LNCAP (cell line): ENCODE data around the gene SNX24.

Experiments used
- TF ChIP-seq, protein P1 (sequence below): fragments of 450-650 bp; IDR thresholded peaks from 2 replicates; pipeline ENCODE4 v1.5.1; 2017; ENCODE audit warnings: mild to moderate bottlenecking

The SNX24 gene

DNA sequence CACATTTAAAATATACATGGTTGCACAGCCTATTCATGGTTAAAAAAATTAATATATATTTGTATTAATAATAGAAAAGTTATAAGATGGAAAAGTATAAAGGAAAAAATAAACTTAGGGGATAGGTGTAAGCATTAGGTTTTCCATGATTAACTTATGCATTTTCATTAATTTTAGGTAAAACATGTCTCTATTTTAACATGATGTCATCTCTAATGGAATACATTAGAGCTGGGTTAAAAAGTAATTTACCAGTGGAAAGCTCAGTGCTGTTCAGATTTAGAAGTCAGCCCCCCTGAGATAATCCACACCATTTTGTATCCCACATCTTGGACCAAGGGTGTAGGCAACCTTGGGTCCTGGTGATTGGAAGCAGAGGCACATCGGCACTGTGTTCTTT is 49.7 kb downstream of the SNX24 start:
- TF ChIP-seq, protein P1, sequence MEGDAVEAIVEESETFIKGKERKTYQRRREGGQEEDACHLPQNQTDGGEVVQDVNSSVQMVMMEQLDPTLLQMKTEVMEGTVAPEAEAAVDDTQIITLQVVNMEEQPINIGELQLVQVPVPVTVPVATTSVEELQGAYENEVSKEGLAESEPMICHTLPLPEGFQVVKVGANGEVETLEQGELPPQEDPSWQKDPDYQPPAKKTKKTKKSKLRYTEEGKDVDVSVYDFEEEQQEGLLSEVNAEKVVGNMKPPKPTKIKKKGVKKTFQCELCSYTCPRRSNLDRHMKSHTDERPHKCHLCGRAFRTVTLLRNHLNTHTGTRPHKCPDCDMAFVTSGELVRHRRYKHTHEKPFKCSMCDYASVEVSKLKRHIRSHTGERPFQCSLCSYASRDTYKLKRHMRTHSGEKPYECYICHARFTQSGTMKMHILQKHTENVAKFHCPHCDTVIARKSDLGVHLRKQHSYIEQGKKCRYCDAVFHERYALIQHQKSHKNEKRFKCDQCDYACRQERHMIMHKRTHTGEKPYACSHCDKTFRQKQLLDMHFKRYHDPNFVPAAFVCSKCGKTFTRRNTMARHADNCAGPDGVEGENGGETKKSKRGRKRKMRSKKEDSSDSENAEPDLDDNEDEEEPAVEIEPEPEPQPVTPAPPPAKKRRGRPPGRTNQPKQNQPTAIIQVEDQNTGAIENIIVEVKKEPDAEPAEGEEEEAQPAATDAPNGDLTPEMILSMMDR = no peak

DNA sequence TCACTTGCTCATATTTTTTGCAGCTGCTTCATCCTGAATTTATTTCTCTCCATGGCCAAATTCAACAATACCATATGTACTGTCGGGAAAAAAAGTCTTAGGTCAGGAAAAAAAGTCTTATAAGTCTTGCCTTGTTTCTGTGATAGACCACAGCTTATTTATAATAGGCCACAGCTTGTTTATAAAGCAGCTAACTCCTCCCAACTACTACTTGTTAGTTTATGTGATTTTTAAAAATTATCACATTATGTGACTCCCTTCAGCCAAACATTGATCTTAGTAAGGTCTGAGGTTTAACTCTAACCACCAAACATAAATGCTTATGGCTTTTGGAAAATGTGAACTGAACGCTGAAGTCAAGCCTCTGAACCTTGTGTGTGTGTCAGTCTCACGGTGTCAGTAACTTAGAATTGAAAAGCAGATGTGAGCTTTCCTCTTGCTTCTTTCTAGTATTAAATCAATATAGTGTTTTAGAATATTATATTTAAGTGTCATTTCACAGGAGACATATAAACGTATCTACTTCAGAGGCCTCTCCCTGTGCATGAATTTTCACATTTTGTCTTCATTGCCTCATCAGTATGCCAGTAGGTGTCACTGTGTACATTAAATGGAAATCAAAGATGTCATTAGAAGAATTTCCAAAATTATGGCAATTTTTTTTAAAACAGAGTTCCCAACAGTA is 51.3 kb downstream of the SNX24 start:
- TF ChIP-seq, protein P1 = peak; percentile 74

DNA sequence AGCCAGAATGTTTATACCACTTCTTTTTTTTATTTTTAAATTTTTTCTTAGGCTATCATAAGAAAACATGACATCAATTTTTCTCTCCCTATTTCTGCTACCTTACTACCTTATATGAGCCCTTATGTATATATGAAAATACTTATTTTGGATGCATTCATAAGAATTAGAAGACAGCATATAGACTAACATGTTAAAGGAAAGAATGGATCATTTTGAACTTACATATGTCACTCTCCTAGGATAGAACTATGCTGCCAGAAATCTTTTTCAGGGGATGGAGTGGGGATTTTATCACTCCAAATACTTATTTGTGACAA is 51.8 kb downstream of the SNX24 start:
- TF ChIP-seq, protein P1 = no peak

DNA sequence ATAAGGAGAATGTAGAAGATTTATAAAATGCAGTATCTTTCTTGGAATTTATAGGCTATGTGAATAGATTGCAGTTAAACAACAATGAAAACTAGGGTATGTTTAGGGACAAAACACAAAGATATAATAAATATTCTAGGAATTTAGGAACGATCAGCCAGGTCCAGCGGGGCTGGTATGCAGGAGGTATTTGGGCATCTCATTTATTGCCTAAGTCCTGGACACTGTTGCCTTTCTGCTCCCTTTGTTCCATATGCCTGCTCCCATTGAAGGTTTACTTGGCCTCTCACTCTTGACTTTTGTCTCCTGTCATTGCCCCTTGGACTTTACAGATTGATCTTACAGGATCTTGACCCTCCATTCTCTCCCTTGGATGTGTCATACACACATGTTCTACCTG is 55.9 kb downstream of the SNX24 start:
- TF ChIP-seq, protein P1 = no peak

DNA sequence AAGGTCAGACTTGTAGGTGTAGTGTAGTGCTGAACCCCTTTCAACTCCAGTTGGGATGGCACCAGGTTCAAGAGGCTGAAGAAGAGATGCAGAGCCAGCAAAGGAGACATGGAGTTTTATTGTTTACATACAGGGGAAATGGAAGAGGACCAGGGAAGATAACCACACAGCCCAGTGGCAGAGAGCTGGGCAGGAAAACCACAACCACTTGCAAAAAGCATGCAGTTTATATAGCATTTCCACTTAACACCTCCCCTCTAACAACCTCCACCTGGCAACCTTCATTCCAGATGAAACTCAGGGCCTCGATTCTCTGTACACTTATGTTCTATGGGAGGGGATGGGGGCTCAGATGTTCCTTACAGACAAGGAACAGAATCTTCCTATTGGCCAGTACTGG is 56.9 kb downstream of the SNX24 start:
- TF ChIP-seq, protein P1 = no peak

DNA sequence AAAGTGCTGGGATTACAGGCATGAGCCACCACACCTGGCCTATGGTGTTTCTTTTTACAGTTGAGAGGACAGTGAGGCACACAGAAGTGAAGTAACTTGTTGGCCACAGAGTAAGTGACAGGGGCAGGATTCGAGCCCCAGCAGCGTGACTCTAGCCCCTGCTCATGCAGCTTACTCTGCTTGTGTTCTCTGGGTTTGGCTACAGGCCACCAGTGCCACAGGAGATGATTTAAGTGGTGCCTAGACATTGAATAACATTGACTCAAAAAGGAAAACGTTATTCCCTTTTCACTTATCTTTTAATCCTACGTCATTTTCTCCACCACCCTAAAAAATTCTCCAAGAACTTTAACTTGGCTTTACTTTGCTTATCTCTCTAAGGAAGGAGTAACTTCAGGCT is 61.4 kb downstream of the SNX24 start:
- TF ChIP-seq, protein P1 = no peak

DNA sequence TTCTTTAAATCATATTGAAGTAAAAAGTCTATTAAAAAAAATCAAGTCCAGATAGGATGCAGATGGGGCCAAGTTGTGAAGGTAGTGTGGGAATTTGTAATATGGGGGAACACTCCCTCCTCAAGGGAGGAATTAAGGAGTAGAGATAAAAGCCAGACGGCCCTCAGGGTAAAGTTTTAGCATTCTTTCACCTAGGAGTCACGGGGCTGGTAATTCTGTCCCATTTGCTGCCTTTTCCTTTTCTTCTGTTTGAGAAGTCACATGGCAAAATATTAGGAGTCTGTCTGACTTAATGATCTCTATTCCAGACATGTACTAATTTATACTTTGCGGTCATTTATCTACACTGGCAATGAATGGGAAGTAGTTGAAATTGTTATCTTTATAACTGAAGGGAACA is 61.9 kb downstream of the SNX24 start:
- TF ChIP-seq, protein P1 = no peak

DNA sequence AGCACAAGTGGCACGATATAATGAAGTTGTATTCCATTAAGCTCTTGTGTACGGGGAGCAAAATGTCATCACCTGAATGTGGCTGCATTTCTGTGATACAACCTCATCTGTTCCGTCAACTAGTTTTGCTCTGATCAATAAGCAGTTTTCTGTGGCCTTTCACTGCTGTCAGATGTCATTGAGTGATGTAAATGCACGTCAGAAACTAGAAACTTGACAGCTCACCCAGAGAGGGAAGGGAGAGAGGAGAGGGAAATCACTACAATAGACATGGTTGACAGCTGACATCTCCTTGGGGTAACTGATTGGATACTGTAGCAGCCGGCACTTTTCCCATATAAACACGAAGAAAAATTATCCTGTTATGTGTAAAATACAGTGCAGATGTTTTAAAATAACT is 62.7 kb downstream of the SNX24 start:
- TF ChIP-seq, protein P1 = no peak
